HUES6 (cell line): ENCODE measurements around the gene SYNPR.

Experiments
- H3K27ac ChIP-seq: 2 replicates; pipeline ENCODE4 v1.7.0; 2013; ENCODE audit warnings: low read depth, mild to moderate bottlenecking, low read length, inconsistent platforms
- H3K27me3 ChIP-seq: 2 replicates; pipeline ENCODE4 v1.6.1; 2013; ENCODE audit warnings: low read length; ENCODE audit not compliant: control insufficient read depth, insufficient read depth
- H3K36me3 ChIP-seq: 2 replicates; pipeline ENCODE4 v1.6.1; 2013; ENCODE audit warnings: low read length; ENCODE audit not compliant: control insufficient read depth, insufficient read depth
- H3K4me1 ChIP-seq: 2 replicates; pipeline ENCODE4 v1.6.1; 2013; ENCODE audit warnings: low read length; ENCODE audit not compliant: control insufficient read depth, insufficient read depth
- H3K4me3 ChIP-seq: 2 replicates; pipeline ENCODE4 v1.5.1; 2013; ENCODE audit warnings: low read depth, low read length
- H3K9ac ChIP-seq: one replicate; pipeline ENCODE4 v1.6.1; 2013; ENCODE audit warnings: mild to moderate bottlenecking, low read length
- H3K9me3 ChIP-seq: 2 replicates; pipeline ENCODE4 v1.6.1; 2013; ENCODE audit warnings: low read depth, low read length; ENCODE audit not compliant: control insufficient read depth, insufficient read depth

The SYNPR gene

DNA sequence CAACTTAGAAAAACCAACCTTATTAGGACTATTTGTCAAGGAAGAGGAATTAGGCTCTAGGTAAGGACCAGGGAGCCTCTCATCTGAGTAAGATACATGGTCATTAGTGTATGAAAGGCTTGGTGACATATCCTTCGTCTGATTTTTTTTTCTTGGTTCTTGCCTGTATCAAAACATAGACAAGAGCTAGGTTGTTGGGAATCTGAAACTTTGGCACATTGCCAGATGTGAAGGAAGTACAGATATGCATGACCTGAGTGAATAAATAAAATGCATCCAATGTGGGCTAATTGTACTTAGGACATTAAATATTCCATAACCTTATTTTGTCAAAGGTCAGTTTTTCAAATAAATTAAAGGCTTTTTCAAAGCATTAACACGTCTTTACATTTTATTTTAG lies 151.8 kb downstream of the SYNPR start:
- H3K4me1 ChIP-seq: peaks cover 4% of the 10 kb centered on the region; the same call in 1 of the 2 replicates
- H3K9me3 ChIP-seq: no peaks in the 10 kb centered on the region
- H3K27ac ChIP-seq: no peak overlapping the region
- H3K4me3 ChIP-seq: no peak overlapping the region
- no peaks in the 10 kb centered on the region for H3K27me3 ChIP-seq
- H3K36me3 ChIP-seq: no peaks in the 10 kb centered on the region
- H3K9ac ChIP-seq: no peak overlapping the region

DNA sequence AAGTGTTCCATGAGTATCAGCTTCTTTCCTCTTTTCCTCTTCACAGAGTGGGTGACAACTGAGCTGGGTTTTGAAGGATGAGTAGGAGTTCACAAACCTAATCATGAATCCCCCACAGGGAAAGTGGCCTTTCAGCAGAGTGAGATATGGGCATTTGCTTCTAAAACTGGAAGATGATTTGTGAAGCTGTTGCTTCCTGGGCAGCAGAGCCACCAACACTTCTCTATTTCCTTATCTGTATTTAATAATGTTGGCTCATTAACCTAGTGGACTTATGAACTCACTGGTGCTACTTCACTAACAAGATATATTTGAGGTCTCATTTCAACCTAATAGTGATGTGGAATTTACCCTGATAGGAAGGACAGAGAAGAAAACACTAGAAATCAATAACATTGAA lies 152.8 kb downstream of the SYNPR start:
- Histone ChIP-seq H3K4me3 (no peak overlapping the region), H3K9me3 (no peaks in the 10 kb centered on the region), H3K27me3 (no peaks in the 10 kb centered on the region), H3K36me3 (no peaks in the 10 kb centered on the region), H3K9ac (no peak overlapping the region), H3K4me1 (peaks cover 4% of the 10 kb centered on the region; the same call in 1 of the 2 replicates), H3K27ac (no peak overlapping the region)

DNA sequence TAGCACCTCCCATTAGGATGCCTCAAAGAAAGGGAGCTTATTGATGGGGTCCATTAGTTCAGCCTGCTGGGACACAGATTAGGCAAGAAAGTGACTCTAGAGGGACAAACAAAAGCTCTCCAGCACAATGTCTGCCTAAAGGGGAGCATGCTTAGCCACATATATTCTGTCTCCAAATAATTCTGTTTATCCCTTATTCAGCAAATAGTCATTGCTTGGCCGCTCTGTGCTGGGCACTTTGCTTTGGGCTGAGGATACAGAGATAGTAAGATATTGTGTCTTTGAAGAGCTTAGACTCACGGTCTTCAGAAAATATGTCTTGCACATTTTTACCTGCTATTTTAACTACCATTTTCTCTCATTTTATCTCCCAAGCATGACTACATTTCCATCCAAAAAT lies 159.8 kb downstream of the SYNPR start:
- H3K9ac ChIP-seq: no peak overlapping the region
- no peaks in the 10 kb centered on the region for H3K27me3 ChIP-seq

DNA sequence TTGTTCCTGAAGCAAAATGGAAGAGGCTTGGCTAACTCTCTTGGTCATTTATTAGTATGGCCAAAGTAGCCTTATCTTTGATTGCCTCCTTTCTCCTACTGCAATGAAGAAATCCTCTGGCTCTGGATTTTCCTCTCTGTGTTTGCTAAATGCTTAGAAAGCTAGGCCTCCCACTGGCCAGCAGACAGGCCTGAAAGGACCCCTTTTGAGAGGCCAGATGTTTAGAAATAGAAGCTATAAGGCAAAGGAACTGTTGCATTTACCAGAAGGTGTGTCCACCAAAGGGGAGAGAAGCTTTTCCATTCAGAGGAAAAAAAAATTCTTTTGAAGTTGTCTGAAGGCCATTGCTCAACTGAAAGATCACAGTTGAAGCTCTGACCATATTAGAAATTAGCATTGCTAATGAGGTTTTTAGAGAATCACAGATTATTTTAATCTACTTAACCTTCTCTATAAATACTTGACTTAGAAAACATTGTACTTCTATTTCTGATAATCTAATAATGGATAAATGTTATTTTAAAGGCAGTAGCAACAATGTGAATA lies 160.8 kb downstream of the SYNPR start:
- H3K27me3 ChIP-seq: no peaks in the 10 kb centered on the region
- no peak overlapping the region for H3K27ac ChIP-seq
- peaks cover 29% of the 10 kb centered on the region for H3K4me1 ChIP-seq
- H3K4me3 ChIP-seq: no peak overlapping the region
- H3K9ac ChIP-seq: no peak overlapping the region
- no peaks in the 10 kb centered on the region for H3K9me3 ChIP-seq
- no peaks in the 10 kb centered on the region for H3K36me3 ChIP-seq

More for the DNA sequence above, 159.8 kb downstream of the SYNPR start:
- H3K4me3 ChIP-seq: no peak overlapping the region
- H3K4me1 ChIP-seq: peaks cover 19% of the 10 kb centered on the region
- H3K9me3 ChIP-seq: no peaks in the 10 kb centered on the region
- H3K36me3 ChIP-seq: no peaks in the 10 kb centered on the region
- H3K27ac ChIP-seq: no peak overlapping the region

DNA sequence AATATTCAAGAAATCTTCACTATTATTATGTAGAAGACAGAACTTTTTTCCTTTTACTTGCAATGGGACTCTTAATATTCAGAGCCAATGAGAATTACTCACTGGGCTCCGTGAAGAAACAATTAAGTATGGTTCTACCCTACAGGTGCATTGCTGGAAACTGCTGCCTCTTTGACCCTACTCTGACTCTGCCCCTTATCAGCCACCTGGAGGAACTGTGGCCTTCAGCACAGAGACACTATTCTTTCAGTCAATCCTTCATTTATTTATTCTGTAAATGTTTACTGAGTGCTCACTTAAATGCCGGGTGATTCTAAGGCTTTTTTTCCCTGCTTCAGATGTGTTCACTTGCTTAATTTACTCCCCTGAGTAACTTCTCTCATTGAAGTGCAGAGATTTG lies 163.2 kb downstream of the SYNPR start:
- no peaks in the 10 kb centered on the region for H3K27me3 ChIP-seq
- H3K36me3 ChIP-seq: no peaks in the 10 kb centered on the region
- no peak overlapping the region for H3K4me3 ChIP-seq
- no peaks in the 10 kb centered on the region for H3K9me3 ChIP-seq
- H3K9ac ChIP-seq: no peak overlapping the region
- H3K4me1 ChIP-seq: peaks cover 46% of the 10 kb centered on the region
- no peak overlapping the region for H3K27ac ChIP-seq

DNA sequence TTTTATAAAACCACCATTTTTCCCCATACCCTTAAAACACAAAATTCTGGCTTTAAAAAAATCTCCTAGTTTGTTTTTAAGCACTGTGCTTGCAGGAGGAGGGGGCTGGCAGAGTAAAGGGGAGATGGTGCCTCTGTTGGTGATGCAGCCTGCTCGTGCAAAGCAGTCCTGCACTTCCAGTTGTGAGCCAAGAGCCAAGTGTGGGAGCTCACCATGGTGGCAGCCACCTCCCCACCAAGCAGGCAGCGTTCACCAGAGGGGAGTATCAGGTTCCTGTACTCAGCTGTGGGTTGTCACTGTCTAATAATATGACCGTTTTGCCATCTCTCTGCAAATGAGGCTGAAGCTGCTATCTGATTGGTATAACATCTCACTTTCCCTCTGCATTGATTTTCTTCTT lies 164.8 kb downstream of the SYNPR start:
- Histone ChIP-seq H3K36me3 (no peaks in the 10 kb centered on the region), H3K9ac (no peak overlapping the region), H3K4me3 (no peak overlapping the region), H3K27me3 (no peaks in the 10 kb centered on the region), H3K27ac (no peak overlapping the region), H3K9me3 (no peaks in the 10 kb centered on the region), H3K4me1 (peaks cover 49% of the 10 kb centered on the region)

DNA sequence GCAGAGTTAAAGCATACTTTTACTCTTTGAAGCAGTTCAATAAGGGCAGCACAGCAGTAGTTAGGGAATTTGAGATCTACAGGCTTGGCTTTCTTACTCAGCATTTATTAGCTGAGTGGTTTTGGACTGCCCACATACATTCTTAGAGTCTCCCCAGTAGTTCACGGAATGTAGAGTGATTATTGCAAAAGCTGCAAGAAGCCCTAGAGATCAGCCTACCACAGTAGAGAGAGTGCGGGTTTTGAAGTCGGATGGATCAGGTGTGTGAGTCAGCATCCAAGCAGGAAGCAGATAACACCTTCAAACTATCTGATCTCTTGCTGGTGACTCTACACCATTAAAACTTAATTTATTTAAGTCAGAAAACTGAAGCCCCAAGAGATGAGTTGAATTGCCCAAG lies 171.9 kb downstream of the SYNPR start:
- Histone ChIP-seq H3K9ac (no peak overlapping the region), H3K9me3 (no peaks in the 10 kb centered on the region), H3K27ac (no peak overlapping the region), H3K27me3 (no peaks in the 10 kb centered on the region), H3K36me3 (no peaks in the 10 kb centered on the region), H3K4me1 (peaks cover 10% of the 10 kb centered on the region; the same call in 1 of the 2 replicates), H3K4me3 (no peak overlapping the region)

DNA sequence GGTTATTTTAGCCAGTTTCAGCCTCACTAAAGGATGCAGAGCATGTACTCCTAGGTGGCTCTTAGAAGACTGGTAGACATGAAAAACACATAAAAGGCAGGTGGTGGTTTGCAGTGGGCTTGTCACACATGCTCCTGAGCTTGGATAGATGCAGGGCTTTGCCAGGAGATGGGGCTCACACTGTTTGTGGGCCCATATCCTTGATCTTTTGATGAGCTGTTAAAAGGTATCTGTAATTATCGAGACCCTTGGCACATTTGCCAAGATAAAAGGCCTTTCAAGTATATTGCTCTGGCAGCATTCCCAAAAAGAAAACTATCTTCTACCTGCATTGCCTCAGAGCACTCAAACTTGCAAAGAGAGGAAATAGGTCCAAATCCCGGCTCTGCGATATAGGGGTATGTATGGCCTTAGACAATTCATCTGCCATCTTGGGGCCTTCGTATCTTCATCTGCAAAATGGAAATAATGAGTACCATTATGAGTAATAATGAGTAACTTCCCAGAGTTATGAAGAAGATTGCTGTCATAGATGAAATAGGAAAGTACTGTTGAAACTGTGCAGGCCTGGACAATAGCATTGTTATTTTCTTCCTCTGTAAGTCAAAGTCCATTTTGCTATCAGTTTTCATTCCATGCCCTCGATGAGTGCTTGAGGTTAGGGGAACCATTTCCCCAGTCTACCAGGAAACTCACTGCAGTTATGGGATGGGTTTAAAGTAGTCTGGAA lies 172.7 kb downstream of the SYNPR start:
- no peaks in the 10 kb centered on the region for H3K9me3 ChIP-seq
- no peaks in the 10 kb centered on the region for H3K27me3 ChIP-seq
- H3K36me3 ChIP-seq: no peaks in the 10 kb centered on the region
- H3K9ac ChIP-seq: no peak overlapping the region
- peaks cover 4% of the 10 kb centered on the region; the same call in 1 of the 2 replicates for H3K4me1 ChIP-seq
- no peak overlapping the region for H3K27ac ChIP-seq
- no peak overlapping the region for H3K4me3 ChIP-seq

DNA sequence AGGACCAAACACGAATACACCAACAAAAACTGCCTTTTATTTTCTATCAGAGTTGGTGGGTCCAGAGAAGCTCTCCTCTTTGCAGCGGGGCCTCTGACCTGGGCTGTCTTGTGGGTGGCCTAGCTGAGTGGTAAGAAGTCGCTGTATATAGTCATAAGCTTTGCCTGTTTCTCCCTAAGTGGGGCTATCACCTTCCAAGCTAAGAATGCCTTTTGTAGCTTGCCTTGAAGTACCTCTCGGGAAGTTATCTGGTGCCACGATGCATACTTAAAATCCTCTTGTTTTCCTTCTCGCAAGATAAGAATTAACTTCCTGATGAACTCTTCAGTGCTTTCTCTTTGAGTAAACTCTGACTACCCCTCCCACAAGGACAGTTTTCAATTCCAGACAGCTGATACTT lies 178.8 kb downstream of the SYNPR start:
- no peak overlapping the region for H3K4me3 ChIP-seq
- H3K27ac ChIP-seq: no peak overlapping the region
- no peaks in the 10 kb centered on the region for H3K36me3 ChIP-seq

DNA sequence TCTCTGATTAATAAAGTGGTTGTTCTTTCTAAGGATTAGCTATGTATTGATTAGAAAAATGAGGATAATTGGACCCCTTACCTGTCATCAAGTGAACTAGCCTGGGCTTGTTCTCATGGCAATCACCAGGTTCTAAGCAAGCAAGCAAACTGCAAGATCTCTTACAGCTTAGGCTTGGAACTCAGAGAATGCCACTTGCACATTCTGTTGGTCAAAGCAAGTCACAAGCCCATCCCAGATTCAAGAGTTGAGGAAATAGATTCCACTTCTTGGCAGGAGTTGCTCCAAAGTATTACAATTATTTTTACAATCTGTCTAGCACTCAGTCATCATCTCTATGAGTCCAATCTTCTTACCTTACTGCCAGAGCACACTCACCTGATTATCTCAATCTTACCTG lies 180.3 kb downstream of the SYNPR start:
- no peaks in the 10 kb centered on the region for H3K36me3 ChIP-seq
- no peak overlapping the region for H3K9ac ChIP-seq
- H3K4me1 ChIP-seq: no peaks in the 10 kb centered on the region
- H3K27ac ChIP-seq: no peak overlapping the region
- H3K9me3 ChIP-seq: peaks cover 8% of the 10 kb centered on the region
- no peak overlapping the region for H3K4me3 ChIP-seq
- no peaks in the 10 kb centered on the region for H3K27me3 ChIP-seq

More for the DNA sequence above, 178.8 kb downstream of the SYNPR start:
- H3K27me3 ChIP-seq: no peaks in the 10 kb centered on the region
- no peak overlapping the region for H3K9ac ChIP-seq
- H3K4me1 ChIP-seq: no peaks in the 10 kb centered on the region
- peaks cover 8% of the 10 kb centered on the region for H3K9me3 ChIP-seq

DNA sequence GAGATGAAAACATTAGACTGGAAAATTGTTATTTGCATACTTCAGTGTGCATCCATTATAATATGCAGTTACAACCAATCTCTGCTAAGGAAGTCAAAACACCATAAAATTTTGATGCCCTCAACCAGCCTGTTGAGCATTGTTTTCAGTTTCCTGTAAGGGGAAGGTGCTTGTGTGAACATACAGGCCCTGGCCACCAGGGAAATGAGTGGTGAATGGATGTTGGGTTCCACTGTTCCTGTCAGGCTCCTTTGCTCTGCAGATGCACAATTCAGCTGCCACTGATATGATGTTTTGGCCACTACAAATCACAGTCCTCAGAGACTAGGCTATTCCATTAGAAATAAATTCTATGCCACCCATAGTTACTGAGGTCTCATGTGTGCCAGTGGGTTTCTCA lies 184.6 kb downstream of the SYNPR start:
- Histone ChIP-seq H3K27ac (no peak overlapping the region), H3K4me3 (no peak overlapping the region), H3K4me1 (no peaks in the 10 kb centered on the region), H3K27me3 (no peaks in the 10 kb centered on the region), H3K36me3 (no peaks in the 10 kb centered on the region), H3K9ac (no peak overlapping the region), H3K9me3 (peaks cover 8% of the 10 kb centered on the region)
